Measurements from ENCODE around the gene SIAH2. TPM values are rescaled to one million over a fixed set of nuclear protein-coding genes. Genes with fewer than 3 reads are reported as not detected.

The SIAH2 gene
- total RNA-seq, 1 experiment from 2014 or later, result 24.0 TPM

- no peaks in the 10 kb centered on the region for H3K36me3 ChIP-seq (ENCODE audit: control insufficient read depth, insufficient read depth, low read length)
- no TSS peak for BruUV-seq (replicated peaks)
- H3K27ac ChIP-seq (ENCODE audit: low read length), result no peak overlapping the region
- ChIA-PET POLR2A (no interaction called here), CTCF (no interaction called here)
- in situ Hi-C loops (cut with HindIII; ENCODE audit: low pct_unique_long_range_greater_than_20kb, low sequenced_read_pairs), result no loop called here
- no peak for TF ChIP-seq SIN3A (IDR thresholded peaks at IDR 0.05; ENCODE audit: borderline replicate concordance, insufficient read depth, low read depth, low read length)
- no peak for TF ChIP-seq CTCF (IDR thresholded peaks at IDR 0.05)
- TF ChIP-seq POLR2AphosphoS5 (IDR thresholded peaks at IDR 0.05; ENCODE audit: low read depth, low read length), result no peak
- no peak for TF ChIP-seq TCF7L2 (IDR thresholded peaks at IDR 0.05; ENCODE audit: low read depth, low read length)
- TF ChIP-seq REST (IDR thresholded peaks at IDR 0.05; ENCODE audit: insufficient read depth in 1 of 2, low read depth in 2 of 2, low read length in 1 of 2), result no peak
- DNase-seq (ENCODE audit: low read depth, low spot score), result no peak
- ATAC-seq, result no peak
- H3K9me3 ChIP-seq (ENCODE audit: control insufficient read depth, insufficient read depth, low read depth, low read length), result peaks cover 9% of the 10 kb centered on the region; the same call in 1 of the 2 replicates
- no peak overlapping the region for H3K4me3 ChIP-seq (ENCODE audit: low read depth in 2 of 2, low read length in 2 of 2)
- intact Hi-C loops (cut with micrococcal nuclease; ENCODE audit: unreplicated experiment), result no loop called here
- H3K27me3 ChIP-seq (ENCODE audit: control insufficient read depth, insufficient read depth, low read length), result no peaks in the 10 kb centered on the region
- no peaks in the 10 kb centered on the region for H3K4me1 ChIP-seq (ENCODE audit: control insufficient read depth, insufficient read depth, low read length)
These were observed 52.9 kb downstream of the SIAH2 start for GRCh38 chr3:150710097-150710496.

DNA sequence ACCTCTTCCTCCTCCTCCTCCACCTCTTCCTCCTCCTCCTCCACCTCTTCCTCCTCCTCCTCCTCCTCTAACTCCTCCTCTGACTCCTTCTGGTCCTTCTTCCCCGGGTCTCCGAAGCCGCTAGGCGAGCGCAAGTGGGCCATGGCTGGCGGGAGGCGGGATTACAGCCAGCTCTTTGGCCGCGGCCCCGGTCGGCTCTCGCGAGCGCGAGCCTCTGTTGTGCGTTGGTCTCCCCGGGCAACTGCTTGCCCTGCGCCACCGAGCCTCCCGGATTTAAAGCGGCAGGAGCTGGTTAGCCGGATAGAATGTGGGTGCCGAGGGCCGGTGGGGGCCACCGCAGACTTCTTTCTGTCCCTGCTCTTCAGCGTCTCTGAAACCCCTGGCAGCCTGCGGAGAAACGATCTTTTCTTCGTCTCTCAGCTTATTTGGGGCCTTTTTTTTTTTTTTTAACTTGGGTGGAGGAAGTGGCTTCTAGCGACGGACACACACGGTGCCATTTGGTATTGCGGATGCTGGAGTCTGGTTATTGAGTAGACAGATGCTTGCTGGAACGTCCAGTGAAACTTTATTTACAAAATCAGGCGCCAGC is 59.1 kb downstream of the SIAH2 start, which contains the start of gene ERICH6:
ERICH6 (minus strand) TSS at position 165 of the 589 bp plus-strand sequence; CDS start at position 143, 22 bp downstream.
- H3K36me3 ChIP-seq (ENCODE audit: control insufficient read depth, insufficient read depth, low read length), result no peaks in the 10 kb centered on the region
- DNase-seq (ENCODE audit: low read depth, low spot score) (peak; percentile 61), ATAC-seq (peak; percentile 98)
- H3K27ac ChIP-seq (ENCODE audit: low read length), result peak within 1 kb of the TSS; percentile 92
- no peaks in the 10 kb centered on the region for H3K27me3 ChIP-seq (ENCODE audit: control insufficient read depth, insufficient read depth, low read length)
- intact Hi-C loops (cut with micrococcal nuclease; ENCODE audit: unreplicated experiment) (loop anchor here (5.0 kb wide), 1 partner anchor 102 kb away; the partner anchor contains the start of gene SELENOT), in situ Hi-C loops (cut with HindIII; ENCODE audit: low pct_unique_long_range_greater_than_20kb, low sequenced_read_pairs) (no loop called here)
- CTCF ChIA-PET, result interaction anchor here (0.7 kb wide), 2 partner anchors 23 to 47 kb away, joined by 5 to 11 read pairs; no protein-coding TSS in a partner anchor
- peak within 1 kb of the TSS; percentile 70 to 82 for H3K4me3 ChIP-seq (ENCODE audit: low read depth in 2 of 2, low read length in 2 of 2)
- H3K4me1 ChIP-seq (ENCODE audit: control insufficient read depth, insufficient read depth, low read length), result 0 out of 2 replicates have a peak, but pooled peaks cover 6% of the 10 kb centered on the region
- POLR2A ChIA-PET, result interaction anchor here (0.6 to 1.0 kb wide), 9 partner anchors 29 to 519 kb away, joined by 3 to 24 read pairs (median 4); no protein-coding TSS in a partner anchor
- H3K9me3 ChIP-seq (ENCODE audit: control insufficient read depth, insufficient read depth, low read depth, low read length), result no peaks in the 10 kb centered on the region
- BruUV-seq (replicated peaks), result no TSS peak
- no peak for TF ChIP-seq TCF7L2 (IDR thresholded peaks at IDR 0.05; ENCODE audit: low read depth, low read length)
- peak; percentile 80 for TF ChIP-seq POLR2AphosphoS5 (IDR thresholded peaks at IDR 0.05; ENCODE audit: low read depth, low read length)
- TF ChIP-seq SIN3A (IDR thresholded peaks at IDR 0.05; ENCODE audit: borderline replicate concordance, insufficient read depth, low read depth, low read length), result peak; percentile 88; the same call in 1 of the 2 replicates
